Measurements from ENCODE around the gene RNF126.

The RNF126 gene

GRCh38 chr19:682678-683320, 19.8 kb upstream of the RNF126 start:
- no peak for TF ChIP-seq EZH2 (IDR thresholded peaks at IDR 0.05; ENCODE audit: borderline replicate concordance, low read length)
- TF ChIP-seq, protein P1, sequence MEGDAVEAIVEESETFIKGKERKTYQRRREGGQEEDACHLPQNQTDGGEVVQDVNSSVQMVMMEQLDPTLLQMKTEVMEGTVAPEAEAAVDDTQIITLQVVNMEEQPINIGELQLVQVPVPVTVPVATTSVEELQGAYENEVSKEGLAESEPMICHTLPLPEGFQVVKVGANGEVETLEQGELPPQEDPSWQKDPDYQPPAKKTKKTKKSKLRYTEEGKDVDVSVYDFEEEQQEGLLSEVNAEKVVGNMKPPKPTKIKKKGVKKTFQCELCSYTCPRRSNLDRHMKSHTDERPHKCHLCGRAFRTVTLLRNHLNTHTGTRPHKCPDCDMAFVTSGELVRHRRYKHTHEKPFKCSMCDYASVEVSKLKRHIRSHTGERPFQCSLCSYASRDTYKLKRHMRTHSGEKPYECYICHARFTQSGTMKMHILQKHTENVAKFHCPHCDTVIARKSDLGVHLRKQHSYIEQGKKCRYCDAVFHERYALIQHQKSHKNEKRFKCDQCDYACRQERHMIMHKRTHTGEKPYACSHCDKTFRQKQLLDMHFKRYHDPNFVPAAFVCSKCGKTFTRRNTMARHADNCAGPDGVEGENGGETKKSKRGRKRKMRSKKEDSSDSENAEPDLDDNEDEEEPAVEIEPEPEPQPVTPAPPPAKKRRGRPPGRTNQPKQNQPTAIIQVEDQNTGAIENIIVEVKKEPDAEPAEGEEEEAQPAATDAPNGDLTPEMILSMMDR (IDR thresholded peaks at IDR 0.05; ENCODE audit: low read length), result no peak
- Histone ChIP-seq H3K4me1 (ENCODE audit: insufficient read depth, low read length, severe bottlenecking) (peaks cover 6% of the 10 kb centered on the region), H2AFZ (ENCODE audit: low read length) (no peak overlapping the region), H3K27me3 (ENCODE audit: insufficient read depth, low read length) (peaks cover 12% of the 10 kb centered on the region; the same call in 1 of the 2 replicates), H3K36me3 (ENCODE audit: insufficient read depth, low read length) (no peaks in the 10 kb centered on the region), H3K9me2 (ENCODE audit: low read depth, low read length) (no peaks in the 10 kb centered on the region), H3K79me2 (ENCODE audit: insufficient read depth, low read length) (no peaks in the 10 kb centered on the region), H4K20me1 (ENCODE audit: insufficient read depth, low read length) (no peaks in the 10 kb centered on the region), H3K9me3 (ENCODE audit: low read length) (no peaks in the 10 kb centered on the region), H3K4me2 (ENCODE audit: low read length) (no peak overlapping the region), H3K4me3 (ENCODE audit: low read depth, low read length, poor library complexity, severe bottlenecking) (no peak overlapping the region), H3K27ac (ENCODE audit: low read depth, low read length, poor library complexity, severe bottlenecking) (no peak overlapping the region), H3F3A (ENCODE audit: insufficient read depth, low read length) (no peaks in the 10 kb centered on the region), H3K9ac (ENCODE audit: low read length) (no peak overlapping the region)

DNA sequence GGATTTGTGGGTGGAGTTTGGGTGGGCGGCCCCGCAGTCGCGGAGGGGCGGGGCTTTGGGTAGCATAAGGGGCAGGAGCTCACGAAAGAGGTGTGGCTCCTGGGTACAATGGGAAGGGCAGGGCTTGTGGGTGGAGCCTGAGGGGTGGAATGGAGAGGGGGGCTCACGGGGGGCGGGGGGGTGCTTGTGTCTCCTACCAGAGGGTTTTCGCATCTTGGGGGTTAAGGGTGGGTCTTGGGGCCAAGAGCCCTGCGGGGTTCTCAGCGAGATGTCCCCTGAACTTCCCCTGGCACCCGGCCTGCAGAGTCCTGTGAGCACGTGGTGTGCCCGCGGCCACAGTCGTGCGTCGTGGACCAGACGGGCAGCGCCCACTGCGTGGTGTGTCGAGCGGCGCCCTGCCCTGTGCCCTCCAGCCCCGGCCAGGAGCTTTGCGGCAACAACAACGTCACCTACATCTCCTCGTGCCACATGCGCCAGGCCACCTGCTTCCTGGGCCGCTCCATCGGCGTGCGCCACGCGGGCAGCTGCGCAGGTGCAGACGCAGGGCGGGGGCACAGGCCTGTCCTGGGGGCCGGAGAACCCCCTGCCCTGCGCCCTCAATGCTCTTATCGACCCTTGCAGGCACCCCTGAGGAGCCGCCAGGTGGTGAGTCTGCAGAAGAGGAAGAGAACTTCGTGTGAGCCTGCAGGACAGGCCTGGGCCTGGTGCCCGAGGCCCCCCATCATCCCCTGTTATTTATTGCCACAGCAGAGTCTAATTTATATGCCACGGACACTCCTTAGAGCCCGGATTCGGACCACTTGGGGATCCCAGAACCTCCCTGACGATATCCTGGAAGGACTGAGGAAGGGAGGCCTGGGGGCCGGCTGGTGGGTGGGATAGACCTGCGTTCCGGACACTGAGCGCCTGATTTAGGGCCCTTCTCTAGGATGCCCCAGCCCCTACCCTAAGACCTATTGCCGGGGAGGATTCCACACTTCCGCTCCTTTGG, 18.3 kb upstream of the RNF126 start:
- peaks cover 7% of the 10 kb centered on the region; the same call in 1 of the 2 replicates for H3K27me3 ChIP-seq (ENCODE audit: insufficient read depth, low read length)
- H3F3A ChIP-seq (ENCODE audit: insufficient read depth, low read length), result no peaks in the 10 kb centered on the region
- H4K20me1 ChIP-seq (ENCODE audit: insufficient read depth, low read length), result no peaks in the 10 kb centered on the region
- no peak overlapping the region for H2AFZ ChIP-seq (ENCODE audit: low read length)
- TF ChIP-seq, protein P1 (IDR thresholded peaks at IDR 0.05; ENCODE audit: low read length), result no peak
- TF ChIP-seq EZH2 (IDR thresholded peaks at IDR 0.05; ENCODE audit: borderline replicate concordance, low read length), result no peak
- peak overlapping the region; percentile 80; the same call in 1 of the 2 replicates for H3K4me2 ChIP-seq (ENCODE audit: low read length)
- H3K9ac ChIP-seq (ENCODE audit: low read length), result no peak overlapping the region
- peak overlapping the region; percentile 66 for H3K27ac ChIP-seq (ENCODE audit: low read depth, low read length, poor library complexity, severe bottlenecking)
- no peaks in the 10 kb centered on the region for H3K79me2 ChIP-seq (ENCODE audit: insufficient read depth, low read length)
- peak overlapping the region; percentile 58 for H3K4me3 ChIP-seq (ENCODE audit: low read depth, low read length, poor library complexity, severe bottlenecking)
- H3K36me3 ChIP-seq (ENCODE audit: insufficient read depth, low read length), result no peaks in the 10 kb centered on the region
- no peaks in the 10 kb centered on the region for H3K9me3 ChIP-seq (ENCODE audit: low read length)
- H3K4me1 ChIP-seq (ENCODE audit: insufficient read depth, low read length, severe bottlenecking), result peaks cover 6% of the 10 kb centered on the region
- H3K9me2 ChIP-seq (ENCODE audit: low read depth, low read length), result no peaks in the 10 kb centered on the region

GRCh38 chr19:680287-681028, 17.4 kb upstream of the RNF126 start:
- H3K4me3 ChIP-seq (ENCODE audit: low read depth, low read length, poor library complexity, severe bottlenecking), result peak overlapping the region; percentile 88
- no peak overlapping the region for H2AFZ ChIP-seq (ENCODE audit: low read length)
- no peaks in the 10 kb centered on the region for H3K9me3 ChIP-seq (ENCODE audit: low read length)
- H3K4me2 ChIP-seq (ENCODE audit: low read length), result peak overlapping the region; percentile 80
- TF ChIP-seq, protein P1 (IDR thresholded peaks at IDR 0.05; ENCODE audit: low read length), result peak; percentile 32
- no peak for TF ChIP-seq EZH2 (IDR thresholded peaks at IDR 0.05; ENCODE audit: borderline replicate concordance, low read length)
- peaks cover 6% of the 10 kb centered on the region for H3K4me1 ChIP-seq (ENCODE audit: insufficient read depth, low read length, severe bottlenecking)
- no peaks in the 10 kb centered on the region for H3K36me3 ChIP-seq (ENCODE audit: insufficient read depth, low read length)
- H3F3A ChIP-seq (ENCODE audit: insufficient read depth, low read length), result no peaks in the 10 kb centered on the region
- H4K20me1 ChIP-seq (ENCODE audit: insufficient read depth, low read length), result no peaks in the 10 kb centered on the region
- H3K27ac ChIP-seq (ENCODE audit: low read depth, low read length, poor library complexity, severe bottlenecking), result peak overlapping the region; percentile 66
- no peaks in the 10 kb centered on the region for H3K79me2 ChIP-seq (ENCODE audit: insufficient read depth, low read length)
- H3K9me2 ChIP-seq (ENCODE audit: low read depth, low read length), result no peaks in the 10 kb centered on the region
- peaks cover 4% of the 10 kb centered on the region; the same call in 1 of the 2 replicates for H3K27me3 ChIP-seq (ENCODE audit: insufficient read depth, low read length)
- peak overlapping the region; percentile 95 for H3K9ac ChIP-seq (ENCODE audit: low read length)
